ENCODE data around the gene DNAL4. TPM values are rescaled to one million over a fixed set of nuclear protein-coding genes. Genes with fewer than 3 reads are reported as not detected.
A peak's percentile ranks its signal among the peaks of the same experiment; 100 is the strongest.

Gene DNAL4, protein sequence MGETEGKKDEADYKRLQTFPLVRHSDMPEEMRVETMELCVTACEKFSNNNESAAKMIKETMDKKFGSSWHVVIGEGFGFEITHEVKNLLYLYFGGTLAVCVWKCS
- total RNA-seq: 12.2 and 19.9 TPM in 2 replicates

GRCh38 chr22:38793721-38794466 is at the start of gene DNAL4:
Gene DNAL4 (minus strand): TSS chr22:38794143. CDS start chr22:38782731, 11,412 bp downstream.
- H3K4me3 ChIP-seq (ENCODE audit: low read depth, low read length): peak within 1 kb of the TSS; percentile 78
- TF ChIP-seq, protein P1, sequence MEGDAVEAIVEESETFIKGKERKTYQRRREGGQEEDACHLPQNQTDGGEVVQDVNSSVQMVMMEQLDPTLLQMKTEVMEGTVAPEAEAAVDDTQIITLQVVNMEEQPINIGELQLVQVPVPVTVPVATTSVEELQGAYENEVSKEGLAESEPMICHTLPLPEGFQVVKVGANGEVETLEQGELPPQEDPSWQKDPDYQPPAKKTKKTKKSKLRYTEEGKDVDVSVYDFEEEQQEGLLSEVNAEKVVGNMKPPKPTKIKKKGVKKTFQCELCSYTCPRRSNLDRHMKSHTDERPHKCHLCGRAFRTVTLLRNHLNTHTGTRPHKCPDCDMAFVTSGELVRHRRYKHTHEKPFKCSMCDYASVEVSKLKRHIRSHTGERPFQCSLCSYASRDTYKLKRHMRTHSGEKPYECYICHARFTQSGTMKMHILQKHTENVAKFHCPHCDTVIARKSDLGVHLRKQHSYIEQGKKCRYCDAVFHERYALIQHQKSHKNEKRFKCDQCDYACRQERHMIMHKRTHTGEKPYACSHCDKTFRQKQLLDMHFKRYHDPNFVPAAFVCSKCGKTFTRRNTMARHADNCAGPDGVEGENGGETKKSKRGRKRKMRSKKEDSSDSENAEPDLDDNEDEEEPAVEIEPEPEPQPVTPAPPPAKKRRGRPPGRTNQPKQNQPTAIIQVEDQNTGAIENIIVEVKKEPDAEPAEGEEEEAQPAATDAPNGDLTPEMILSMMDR (conservative IDR thresholded peaks at IDR 0.05; ENCODE audit: low read depth, low read length): no peak
- peak; percentile 95 for DNase-seq (ENCODE audit: low read depth)

GRCh38 chr22:38843201-38843656 is 49.3 kb upstream of the DNAL4 start:
- TF ChIP-seq, protein P1 (conservative IDR thresholded peaks at IDR 0.05; ENCODE audit: low read depth, low read length): no peak
- DNase-seq (ENCODE audit: low read depth): no peak
- H3K4me3 ChIP-seq (ENCODE audit: low read depth, low read length): peak overlapping the region; percentile 53

GRCh38 chr22:38842512-38843200 is 48.7 kb upstream of the DNAL4 start:
- no peak for DNase-seq (ENCODE audit: low read depth)
- TF ChIP-seq, protein P1 (conservative IDR thresholded peaks at IDR 0.05; ENCODE audit: low read depth, low read length): no peak
- peak overlapping the region; percentile 53 for H3K4me3 ChIP-seq (ENCODE audit: low read depth, low read length)

DNA sequence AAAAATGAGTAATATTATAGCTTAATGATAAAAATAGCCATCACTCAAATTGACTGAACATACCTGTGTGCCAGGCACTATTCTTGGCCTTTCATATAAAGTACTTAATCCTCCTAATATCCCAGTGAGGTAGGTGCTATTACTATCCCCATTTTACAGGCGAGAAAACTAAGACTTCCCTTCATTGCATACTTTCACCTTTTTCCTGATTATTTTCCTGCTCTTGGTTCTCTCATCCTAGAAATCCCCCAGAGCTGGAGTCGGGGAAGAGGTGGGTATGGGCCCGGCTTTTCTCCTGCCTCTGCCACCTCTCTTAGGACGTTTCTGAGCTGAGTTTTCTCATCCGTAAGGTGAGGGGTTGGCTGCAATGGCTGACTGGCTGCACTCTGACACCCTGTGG is 47.7 kb upstream of the DNAL4 start:
- no peak overlapping the region for H3K4me3 ChIP-seq (ENCODE audit: low read depth, low read length)
- TF ChIP-seq, protein P1 (conservative IDR thresholded peaks at IDR 0.05; ENCODE audit: low read depth, low read length): no peak
- no peak for DNase-seq (ENCODE audit: low read depth)

DNA sequence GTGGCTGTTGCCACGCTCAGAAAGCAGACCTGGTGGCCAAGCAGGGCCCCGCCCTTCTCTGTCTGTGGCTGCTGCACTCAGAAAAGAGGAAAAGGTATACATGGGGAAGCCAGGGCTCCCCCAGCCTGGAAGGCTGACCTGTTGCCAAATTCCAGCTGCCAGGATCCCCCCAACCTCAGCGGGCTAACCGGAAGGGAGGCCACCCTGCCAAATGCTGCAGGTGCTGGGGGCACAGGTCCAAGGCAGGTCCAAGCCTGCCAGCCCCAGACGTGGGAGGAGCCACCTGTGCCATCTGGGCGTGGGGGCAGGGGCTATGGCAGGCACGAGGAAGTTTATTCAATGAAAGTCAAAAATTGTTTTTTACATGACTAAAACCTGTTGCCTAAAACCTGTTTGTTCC is 47.3 kb upstream of the DNAL4 start:
- no peak for DNase-seq (ENCODE audit: low read depth)
- TF ChIP-seq, protein P1 (conservative IDR thresholded peaks at IDR 0.05; ENCODE audit: low read depth, low read length): no peak
- H3K4me3 ChIP-seq (ENCODE audit: low read depth, low read length): no peak overlapping the region

- H3K4me3 ChIP-seq (ENCODE audit: low read depth, low read length): no peak overlapping the region
- TF ChIP-seq, protein P1 (conservative IDR thresholded peaks at IDR 0.05; ENCODE audit: low read depth, low read length): no peak
- DNase-seq (ENCODE audit: low read depth): no peak
These were observed 46.2 kb upstream of the DNAL4 start for GRCh38 chr22:38840129-38840528.
